ENCODE data around the gene ERICH6.

DNA sequence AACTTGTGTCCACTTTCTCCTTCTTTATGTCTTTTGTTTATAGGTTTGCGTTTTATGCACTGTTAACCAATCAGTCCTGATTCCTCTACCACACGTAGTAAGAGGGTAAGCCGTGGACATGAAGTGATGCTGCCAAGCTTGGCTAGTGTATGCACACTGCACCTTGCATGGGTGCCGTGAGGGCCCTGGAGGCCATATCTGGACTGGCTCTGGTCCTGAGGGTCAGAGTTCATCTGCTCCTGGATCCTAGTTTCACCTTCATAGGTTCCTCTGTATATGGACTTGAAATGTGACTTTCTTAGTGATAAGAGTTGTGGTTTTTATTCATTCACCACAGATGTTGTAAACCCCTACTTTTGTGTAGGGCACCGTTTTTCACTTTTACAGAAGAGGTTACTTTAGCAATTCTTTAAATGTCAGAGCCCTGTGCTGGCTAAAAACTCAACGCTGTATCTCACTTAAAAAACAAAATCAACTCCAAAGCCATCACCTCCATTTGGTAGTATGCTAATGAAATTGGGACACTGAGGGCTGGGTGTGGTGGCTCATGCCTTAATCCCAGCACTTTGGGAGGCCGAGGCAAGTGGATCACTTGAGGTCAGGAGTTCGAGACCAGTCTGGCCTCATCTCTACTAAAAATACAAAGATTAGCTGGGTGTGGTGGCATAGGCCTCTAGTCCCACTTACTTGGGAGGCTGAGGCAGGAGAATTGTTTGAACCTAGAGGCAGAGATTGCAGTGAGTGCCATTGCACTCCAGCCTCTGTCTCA, 36.3 kb upstream of the ERICH6 start:
- TF ChIP-seq, protein P1, sequence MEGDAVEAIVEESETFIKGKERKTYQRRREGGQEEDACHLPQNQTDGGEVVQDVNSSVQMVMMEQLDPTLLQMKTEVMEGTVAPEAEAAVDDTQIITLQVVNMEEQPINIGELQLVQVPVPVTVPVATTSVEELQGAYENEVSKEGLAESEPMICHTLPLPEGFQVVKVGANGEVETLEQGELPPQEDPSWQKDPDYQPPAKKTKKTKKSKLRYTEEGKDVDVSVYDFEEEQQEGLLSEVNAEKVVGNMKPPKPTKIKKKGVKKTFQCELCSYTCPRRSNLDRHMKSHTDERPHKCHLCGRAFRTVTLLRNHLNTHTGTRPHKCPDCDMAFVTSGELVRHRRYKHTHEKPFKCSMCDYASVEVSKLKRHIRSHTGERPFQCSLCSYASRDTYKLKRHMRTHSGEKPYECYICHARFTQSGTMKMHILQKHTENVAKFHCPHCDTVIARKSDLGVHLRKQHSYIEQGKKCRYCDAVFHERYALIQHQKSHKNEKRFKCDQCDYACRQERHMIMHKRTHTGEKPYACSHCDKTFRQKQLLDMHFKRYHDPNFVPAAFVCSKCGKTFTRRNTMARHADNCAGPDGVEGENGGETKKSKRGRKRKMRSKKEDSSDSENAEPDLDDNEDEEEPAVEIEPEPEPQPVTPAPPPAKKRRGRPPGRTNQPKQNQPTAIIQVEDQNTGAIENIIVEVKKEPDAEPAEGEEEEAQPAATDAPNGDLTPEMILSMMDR (conservative IDR thresholded peaks at IDR 0.05; ENCODE audit: low read depth, low read length): no peak
- TF ChIP-seq EZH2 (IDR thresholded peaks at IDR 0.05; ENCODE audit: low read length, unreplicated experiment): no peak

All from PC-3 (cell line).